Fibroblast of skin of abdomen (primary cell): ENCODE data around the gene ALPL.

ENCODE experiments used
- DNase-seq: peaks from one replicate; pipeline ENCODE4 v3.0.0-alpha.2; 2013

The ALPL gene

DNA sequence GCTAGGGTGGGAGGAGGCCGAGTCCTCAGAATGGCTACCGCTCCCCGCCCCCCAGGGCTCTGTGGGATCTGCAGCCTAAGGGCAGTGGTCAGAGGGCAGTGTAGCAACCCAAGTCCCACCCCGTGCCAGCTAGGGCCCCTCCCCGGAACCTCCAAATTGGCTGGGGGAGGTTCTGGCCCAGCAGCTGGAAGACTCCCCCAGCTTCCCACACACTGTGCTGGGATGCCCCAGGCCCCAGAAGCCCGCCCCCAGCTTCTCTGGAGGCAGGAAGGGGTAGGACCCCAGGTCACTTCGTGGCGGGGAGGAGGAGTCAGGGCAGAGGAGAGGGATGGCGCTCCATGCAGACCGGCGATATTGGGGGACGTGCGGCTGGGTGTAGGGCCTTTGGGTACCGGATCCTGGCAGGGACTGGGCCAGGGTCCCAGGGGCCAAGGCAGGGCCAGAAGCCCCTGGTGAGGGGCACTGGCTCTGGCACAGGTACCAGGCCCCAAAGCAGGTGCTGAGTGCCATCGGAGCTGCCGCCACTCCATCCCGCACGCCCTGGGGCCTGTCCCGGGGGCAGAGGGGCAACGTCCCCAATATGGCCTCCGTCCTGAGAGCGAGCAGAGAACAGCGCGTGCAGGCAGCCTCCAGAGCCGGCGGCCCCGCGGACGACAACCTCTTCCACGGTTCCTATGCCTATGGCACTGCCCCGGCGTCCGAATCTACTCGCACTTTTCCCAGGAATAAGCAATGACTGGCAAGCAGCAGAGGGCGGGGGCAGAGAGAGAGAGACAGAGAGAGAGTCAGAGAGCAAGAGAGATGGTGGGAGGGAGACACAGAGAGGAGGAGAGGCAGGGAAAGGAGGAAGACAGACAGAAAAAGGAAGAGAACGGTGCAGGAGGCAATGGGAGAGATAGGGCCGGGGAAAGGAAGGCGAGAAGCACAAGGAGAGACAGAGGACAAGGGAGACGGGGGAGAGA lies 94.2 kb downstream of the ALPL start:
- no peak for DNase-seq

DNA sequence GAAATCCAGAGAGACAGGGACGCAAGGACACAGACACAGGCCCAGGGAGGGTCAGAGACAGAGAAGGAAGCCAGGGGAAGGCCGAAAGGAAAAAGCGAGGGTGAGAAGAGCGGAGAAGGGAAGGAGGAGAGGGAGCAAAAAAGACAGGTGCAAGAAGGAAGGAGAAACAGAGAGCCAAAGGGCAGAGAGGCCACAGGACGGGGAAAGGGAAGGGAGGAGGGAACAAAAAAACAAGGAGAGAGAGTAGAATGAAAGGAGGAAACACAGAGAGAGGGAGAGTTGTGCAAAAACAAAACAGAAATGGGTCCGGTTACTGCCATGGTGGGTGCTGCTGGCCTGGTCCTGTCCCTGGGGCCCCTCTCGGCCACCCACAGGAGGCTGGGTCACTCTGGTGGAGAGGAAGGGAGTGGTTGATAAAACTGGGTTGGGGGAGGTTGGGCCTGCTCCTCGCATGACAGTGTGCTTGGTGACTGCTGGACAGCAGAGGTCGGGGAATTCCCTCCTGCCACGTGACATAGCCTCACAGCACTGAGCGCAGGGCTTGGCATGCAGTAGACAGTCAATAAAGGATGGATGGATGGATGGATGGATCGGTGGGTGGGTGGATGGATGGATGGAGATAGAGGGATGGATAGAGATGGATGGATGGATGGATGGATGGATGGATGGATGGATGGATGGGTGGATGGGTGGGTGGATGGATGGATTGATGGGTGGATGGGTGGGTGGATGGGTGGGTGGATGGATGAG lies 95.2 kb downstream of the ALPL start:
- DNase-seq = no peak

DNA sequence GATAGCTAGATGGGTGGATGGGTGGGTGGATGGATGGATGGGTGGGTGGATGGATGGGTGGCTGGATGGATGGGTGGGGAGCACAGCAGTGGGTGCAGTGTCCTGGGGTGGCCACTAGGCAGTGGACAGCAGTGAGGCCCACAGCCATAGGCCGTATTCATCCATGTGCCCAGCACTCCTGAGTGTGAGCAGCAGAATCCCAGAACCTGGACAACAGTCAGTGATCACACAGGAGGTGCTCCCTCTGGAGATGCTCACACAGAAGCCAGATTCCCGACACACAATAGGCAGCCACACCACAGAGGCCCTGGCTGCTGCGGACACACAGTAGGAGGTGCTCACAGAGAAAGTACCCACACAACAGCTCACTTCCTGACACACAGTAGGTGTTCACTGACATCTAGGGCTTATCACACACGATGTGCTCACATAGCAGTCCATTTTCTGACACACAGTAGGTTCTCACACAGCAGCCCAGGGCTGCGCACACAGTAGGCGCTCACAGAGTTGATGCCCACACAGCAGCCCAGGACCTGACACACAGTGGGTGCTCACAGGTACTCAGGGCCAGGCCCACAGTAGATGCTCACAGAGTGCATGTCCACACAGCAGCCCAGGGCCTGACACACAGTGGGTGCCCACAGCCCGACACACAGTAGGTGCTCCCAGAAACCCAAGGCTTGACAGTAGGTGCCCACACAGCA lies 95.9 kb downstream of the ALPL start:
- DNase-seq = no peak

DNA sequence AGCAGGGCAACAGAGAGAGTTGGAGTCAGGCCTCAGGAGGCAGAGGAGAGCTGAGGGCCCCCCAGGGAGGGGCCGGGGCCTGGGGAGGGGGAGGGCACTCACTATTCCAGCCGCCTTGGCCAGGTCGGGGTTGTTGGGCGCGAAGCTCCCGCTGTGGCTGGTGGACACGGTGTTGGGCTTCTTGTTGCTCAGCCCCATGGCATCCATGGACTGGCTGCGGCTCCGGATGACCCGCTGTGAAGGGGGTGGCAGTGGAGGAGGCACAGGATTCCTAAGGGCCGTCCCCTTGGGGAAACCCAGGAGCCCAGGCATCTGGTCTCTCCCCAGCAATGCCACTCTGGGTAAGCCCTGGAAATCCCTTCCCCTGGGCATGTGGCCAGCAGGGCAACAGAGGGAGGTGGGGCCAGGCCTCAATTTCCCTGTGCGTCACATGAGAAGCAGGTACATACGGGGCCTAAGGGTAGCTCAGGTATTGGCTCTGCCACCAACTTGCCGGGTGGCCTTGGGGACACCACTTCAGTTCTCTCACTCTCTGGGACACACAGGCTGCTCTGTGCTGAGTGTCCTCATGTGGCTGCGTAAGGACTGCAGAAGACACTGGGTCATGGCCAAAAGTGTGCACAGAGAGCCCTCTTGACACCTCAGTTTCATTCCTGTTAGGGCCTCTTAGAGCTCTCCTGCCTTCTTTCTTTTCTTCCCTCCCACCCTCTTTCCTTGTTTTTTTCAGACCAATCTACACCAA lies 96.9 kb downstream of the ALPL start:
- DNase-seq = no peak

DNA sequence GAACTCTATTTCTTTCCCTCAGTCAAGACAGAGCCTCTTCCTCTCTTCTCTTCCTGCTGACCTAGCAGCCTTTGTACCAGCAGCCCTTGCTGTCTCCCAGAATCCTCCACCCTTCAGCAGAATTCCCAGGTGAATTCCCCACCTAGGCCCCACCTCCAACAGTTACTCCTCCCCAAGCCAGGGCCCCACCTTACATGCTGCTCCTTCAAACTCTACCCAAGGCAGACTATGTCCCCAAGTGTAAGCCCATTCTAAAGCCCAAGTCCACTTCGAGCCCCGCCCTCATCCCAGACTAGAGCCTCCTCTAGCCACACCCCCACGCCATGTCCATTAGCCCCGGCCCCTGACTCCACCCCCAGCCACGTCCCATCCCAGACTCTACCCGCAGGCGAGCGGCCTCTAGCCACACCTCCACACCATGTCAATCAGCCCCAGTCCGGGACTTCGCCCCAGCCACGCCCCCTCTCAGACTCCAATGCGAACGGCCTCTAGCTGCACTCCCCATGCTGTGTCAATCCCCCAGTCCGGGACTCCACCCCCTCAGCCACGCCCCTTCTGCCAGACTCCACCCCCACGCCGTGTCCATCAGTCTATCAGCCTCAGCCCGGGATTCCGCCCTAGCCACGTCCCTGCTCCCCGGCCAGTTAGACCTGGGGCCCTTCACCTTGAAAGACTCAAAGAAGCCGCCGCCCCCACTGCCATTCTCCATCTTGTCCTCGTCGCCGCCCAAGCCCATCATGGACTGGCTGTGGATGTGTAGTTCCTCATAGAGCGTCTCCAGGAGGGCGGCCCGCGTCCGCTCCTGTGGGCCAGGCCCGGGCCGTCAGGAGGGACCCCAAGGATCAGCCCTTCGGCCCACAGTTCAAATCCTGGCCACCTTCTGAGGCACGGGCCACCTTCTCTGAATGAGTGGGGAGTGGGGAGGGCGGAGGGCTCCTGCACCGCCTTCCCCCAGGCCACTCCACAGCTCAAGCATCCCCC lies 98.6 kb downstream of the ALPL start:
- DNase-seq = peak; percentile 67

DNA sequence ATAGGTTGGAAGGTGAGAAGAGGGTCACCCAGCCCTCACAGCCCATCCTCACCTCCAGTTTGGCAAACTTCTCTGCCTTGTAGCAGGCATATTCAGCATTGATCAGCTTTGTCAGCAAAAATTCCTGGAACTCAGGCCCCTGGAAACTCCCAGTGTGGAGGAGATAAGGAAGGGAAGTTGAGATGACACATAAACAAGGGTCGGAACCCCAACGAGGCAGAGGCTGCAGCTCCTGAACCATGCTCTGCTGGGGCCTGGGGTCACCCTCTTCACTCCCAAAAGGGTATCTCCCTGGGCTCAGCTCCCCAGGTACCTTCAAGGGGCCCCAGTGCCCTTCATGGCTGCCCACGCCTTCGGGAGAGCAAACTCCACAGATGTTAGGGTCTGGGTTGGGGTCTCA lies 99.6 kb downstream of the ALPL start:
- DNase-seq = no peak

DNA sequence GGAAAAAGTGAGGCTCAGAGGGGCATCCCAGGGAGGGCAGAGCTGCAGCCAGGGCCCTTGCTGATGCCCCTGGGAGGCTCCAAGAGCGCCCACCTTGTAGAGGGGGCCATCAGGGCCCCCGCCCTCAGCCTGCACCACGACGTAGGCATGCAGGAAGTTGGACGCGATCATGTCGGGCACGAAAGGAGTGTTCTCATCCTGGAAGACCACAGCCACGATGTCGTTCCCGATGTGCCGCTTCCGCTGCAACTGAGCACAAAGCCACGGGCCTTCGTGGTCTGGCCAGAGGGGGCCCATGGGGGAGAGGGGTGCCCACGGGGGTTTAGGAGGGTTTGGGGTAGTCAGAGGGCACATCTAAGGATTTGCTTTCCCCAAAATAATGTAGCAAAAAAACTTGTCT lies 100.8 kb downstream of the ALPL start:
- no peak for DNase-seq

DNA sequence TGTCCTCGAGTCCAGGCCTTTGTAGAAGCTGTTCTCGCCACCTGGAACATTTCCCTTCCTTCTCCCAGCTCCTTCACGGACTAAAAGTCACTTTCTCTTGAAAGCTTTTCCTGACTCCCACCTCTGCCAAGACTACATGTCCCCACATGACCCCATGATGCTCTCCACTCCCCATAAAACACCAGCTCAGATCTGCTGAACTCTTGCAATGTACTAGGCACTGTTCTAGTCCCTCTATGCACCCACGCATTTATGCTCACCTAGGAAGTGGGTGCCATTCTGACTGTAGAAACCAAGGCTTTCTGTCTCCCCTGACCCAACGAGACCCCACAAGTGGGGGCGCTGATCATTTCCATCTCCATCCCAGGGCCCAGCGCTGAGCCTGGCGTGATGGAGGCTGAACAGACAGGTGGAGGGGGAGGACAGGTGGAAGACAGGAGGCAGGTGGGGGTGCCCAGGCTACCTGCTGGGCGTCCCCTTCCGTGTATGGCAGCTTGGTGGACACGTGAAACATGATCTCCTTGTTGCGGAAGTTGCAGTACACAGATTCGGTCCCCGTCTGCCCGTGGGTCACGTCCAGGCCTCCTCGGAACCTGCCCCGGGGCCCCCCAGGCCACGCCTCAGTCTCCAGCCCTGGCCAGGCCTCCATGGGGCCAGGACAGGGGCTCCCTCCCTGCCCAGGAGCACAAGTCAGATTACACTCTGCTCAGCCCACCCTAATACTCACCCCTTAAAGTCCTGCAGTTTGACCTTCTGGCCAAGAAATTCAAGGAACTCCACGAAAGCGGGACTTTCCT lies 102.0 kb downstream of the ALPL start:
- DNase-seq = no peak

DNA sequence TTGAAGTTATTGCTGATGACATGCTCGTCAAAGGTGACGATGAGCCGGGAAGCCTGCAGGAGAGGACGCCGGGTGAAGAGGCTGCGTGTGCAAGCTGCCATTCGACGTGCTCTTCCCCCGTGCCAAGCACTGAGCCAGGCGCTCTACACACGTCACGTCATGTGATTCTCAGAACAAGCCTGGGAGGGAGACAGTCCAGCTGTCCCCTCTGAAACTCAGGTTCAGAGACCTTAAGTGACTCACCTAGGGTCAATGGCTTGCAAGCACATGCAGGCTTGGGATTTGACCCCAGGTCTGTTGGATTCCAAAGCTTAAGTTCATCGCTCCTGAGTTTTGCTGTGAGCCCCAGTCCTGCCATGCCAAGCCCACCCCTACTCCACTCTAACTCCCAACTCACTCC lies 102.8 kb downstream of the ALPL start:
- no peak for DNase-seq

DNA sequence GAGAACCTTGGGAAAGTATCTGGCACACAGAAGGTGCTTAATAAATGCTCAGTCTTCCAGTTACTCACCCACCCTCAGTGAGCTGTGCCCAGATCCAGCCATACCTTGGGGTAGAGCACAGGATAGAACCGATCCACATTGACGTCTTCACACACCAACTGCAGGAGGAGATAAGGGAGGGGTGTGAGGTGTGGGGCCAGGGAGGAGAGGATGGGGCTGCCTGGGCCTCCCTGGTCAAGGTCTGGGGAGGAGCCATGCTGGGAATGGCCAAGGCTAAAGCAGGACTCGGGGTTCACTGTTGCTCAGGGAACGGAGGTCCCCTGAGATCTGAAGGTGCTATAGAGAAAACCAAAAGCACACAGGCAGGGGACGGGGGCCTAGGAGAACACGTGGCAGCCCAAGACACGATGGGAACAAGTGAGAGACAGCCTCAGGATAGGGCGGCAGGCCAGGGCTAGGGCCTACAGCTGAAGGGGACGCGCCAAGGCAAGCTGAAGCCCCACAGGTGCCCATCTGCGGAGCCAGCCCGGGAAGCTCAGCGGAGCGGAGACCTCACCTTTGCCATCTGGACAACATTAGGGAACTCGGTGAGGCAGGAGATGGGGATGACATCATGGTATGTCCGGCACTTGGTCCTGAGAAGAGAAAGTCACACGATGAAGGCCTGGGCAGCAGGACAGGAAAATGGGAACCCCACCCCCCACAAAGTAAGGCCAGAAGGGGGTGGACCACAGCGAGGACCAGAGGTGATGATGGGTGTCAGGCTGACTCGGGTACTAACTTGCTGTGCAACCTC lies 104.0 kb downstream of the ALPL start:
- no peak for DNase-seq

DNA sequence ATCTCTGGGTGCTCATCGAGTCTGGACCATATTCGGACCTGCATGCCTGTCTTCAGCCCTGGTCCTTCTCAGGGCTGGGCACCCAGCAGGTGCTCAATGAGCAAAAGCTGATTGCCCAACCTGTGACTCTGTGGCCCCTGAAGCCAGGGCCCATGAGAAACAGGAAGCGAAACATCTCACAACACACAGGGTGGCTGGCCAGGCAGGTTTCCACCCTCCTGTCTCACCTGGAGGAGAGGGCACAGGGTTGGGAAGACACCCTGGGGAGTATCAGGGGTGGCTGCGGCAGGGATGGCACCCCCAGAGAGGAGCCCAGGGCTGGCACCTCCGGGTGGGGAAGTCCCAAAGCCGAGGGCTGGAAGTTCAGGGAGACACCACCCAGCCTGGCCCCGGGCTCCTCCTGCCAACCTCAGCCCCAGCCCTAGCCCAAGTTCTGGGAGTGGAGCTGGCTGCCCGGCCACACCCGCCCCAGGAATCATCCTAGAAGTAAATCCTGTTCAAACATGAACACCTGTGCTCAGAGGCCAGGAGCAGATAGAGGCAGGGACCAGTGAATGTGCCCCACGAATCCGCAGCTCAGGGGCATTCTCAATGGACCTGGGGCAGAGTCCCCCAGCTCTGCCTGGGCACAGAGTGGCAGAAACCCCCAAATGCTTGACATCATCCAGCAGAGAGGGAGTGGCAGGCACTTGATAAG lies 105.3 kb downstream of the ALPL start:
- DNase-seq = no peak

DNA sequence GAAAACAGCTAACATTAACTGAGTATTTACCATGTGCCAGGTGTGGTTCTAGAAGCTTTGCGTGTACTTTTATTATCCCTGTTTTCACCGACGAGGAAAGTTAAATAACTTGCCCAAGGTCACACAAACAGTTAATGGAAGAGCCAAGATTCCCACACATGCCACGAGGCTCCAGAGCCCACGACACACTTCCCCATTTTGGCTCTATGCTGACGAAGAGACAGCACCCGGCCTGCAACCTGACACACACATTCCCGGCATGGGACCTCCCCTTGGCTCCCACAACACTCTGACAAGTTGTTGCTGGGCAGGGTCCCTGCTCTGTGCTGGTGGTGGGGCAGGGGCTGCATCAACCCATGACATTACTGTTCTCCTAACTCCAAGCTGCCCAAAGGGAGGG lies 107.1 kb downstream of the ALPL start:
- DNase-seq = no peak

DNA sequence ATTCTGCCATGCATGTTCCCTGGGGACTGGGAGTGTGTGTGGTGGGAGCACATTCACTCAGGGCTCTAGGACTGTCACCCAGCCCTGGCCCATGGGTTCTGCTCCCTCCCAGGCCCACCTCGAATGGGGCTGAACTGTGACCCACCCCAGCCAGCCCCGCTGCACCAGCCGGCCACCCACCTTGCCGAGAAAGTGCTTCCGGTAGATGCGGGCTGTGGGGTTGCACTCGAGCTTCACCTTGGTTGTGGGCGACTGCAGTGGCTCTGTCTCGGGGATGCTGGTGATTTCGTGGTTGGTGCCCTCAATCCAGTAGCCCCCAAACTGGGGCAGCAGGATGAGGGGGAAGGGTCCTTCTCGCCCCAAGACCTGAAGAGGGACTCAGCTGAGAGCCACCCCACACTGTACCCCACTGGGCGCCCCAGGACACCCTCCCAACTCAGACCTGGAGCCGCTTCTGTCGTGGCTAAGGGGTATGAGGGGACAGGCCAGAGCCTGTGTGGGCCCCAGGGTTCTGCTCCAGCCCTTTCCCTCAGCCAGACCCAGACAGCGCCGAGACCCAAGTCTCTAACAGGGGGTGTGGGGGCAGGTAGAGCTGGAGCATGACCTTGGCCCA lies 108.0 kb downstream of the ALPL start:
- no peak for DNase-seq

DNA sequence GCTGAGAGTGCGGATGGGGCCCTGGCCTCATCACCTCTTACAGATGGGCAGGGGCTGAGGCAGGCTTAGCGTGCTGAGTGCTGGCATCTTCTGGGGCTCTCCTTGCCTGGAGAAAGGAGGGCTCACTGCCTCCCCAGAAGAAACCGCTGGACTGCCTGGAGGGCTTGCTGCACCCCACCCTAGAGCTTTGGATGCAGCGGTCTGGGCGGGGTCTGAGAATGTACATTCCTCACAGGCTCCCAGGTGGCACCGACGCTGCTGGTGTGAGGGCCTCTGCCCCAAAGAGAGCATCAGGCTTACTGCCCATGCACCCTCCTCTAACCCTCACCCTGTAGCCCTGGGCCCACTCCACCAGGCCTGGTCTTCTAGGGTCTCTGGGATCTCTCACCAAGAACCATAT lies 108.8 kb downstream of the ALPL start:
- DNase-seq = no peak

DNA sequence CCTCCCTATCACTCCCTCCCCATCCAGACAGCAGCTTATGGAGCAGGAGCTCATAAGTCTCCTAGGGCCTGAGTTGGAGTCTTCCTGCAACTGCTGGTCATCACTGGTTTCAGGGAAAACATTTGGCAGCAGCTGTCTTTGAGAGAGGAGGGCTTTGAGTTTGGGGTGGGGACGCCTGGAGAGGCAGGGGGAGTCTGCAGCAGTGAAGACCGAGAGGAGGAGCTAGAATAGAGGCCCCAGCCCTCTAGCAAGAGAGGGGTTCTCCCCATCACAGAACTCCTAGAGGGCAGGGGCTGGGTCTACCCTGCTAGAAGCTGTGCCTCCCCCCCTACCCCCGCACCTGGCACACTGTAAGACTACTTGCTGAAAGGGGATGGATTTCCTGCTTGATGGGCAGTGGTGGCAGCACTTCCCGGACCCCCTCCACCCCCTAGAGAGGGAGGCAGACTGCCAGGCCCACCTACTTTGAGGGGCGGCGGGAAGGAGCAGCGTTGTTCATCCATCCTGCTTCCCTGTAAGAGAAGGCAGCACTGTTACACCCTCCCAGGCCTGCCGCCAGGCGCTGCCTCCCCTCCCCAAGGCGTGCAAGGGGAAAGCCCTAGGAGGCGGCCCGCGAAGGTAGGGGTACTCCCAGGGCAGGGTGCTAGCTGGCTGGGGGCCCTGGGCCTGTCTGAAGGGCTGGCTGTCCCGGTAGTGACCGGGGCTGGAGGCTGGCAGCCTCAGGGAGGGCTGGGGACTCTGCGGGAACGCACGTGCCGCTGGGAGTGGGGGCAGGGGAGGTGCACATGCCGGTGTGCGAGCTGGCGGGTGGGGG lies 109.5 kb downstream of the ALPL start:
- no peak for DNase-seq

DNA sequence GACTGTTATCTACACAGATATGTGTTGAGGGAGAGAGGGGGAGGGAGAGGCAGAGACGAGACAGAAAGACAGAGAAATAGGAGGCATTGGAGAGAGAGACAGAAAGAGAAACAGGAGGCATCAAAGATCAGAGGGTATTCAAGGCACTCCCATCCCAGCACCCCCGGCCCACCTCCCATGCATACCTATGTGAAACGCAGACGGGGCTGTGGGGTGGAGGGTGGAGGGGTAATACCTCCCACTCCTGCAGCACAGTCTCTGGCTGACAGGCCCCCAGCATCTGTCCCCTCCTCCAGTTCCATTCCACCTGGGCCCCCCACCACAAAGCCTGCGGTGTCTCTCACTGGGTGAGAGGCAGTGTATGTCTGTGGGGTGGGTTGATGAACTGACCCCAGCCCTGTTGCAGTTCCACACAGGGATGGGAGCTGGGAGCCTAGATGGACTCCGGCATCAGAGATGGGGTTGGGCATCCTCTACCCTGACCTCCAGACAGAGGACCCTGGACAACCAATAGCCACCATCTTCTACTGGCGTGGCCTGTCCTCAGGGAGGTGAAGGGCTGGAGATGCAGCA lies 110.2 kb downstream of the ALPL start:
- no peak for DNase-seq

DNA sequence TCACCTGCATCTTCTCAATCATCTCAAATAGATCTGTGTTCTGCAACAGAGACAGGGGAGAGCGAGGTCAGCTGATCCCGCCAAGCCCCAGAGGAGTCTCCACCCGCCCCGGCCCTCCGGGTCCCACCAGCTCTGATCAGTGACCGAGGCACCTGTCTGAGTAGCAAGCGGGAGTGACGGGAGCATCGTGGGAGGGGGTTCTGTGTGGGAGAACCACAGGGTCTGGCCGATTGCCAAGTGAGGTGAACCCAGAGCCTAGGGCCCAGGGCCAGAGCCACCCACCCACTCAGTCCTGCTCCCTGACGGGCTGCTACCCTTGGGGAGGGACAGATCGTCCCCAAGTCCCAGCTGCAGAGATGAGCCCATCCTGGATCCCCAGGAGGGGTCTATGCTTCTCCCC lies 110.8 kb downstream of the ALPL start:
- no peak for DNase-seq
